GM12878 (cell line): ENCODE data around the gene RAB6B. TPM values are rescaled to one million over a fixed set of nuclear protein-coding genes. Genes with fewer than 3 reads are reported as not detected.

Source experiments
- ATAC-seq: fragments of 200-7000 bp; cut with Tn5 transposase; 3 replicates; pipeline ENCODE4 v1.9.1; 2020; ENCODE audit warnings: mild to moderate bottlenecking, moderate library complexity
- BruUV-seq: library from RNA; stranded (reverse); fragments of 400-500 nt; replicated peaks from 2 replicates; lab custom pipeline; 2021; lab: Mats Ljungman, UMichigan
- CTCF ChIA-PET: fragments of 300-600 bp; sonication (Branson Sonifier 250); formaldehyde crosslinking; extraction: SDS; loops from one replicate; lab custom pipeline; 2021; ENCODE audit warnings: inconsistent platforms; lab: Yijun Ruan, JAX
- POLR2A ChIA-PET: fragments of 350-600 bp; formaldehyde crosslinking; extraction: SDS; loops from one replicate; lab custom pipeline; 2021; ENCODE audit warnings: inconsistent platforms; lab: Charles Lee
- RAD21 ChIA-PET: fragments of 300-600 bp; sonication (Branson Sonifier 250); formaldehyde crosslinking; loops from one replicate; lab custom pipeline; 2023; ENCODE audit warnings: antibody characterized with exemption; ENCODE audit not compliant: unreplicated experiment; lab: Charles Lee
- SMC1A ChIA-PET: fragments of 300-600 bp; sonication (Branson Sonifier 250); formaldehyde crosslinking; loops from one replicate; lab custom pipeline; 2023; ENCODE audit not compliant: unreplicated experiment, uncharacterized antibody; lab: Charles Lee
- DNase-seq: peaks from one replicate; pipeline ENCODE4 v3.0.0-alpha.2; 2011; ENCODE audit warnings: low read depth, low spot score
- FAIRE-seq: peaks from 3 replicates; lab custom pipeline; 2011; peaks lifted over from hg19 to GRCh38; lab: Jason Lieb, UNC
- H2AFZ ChIP-seq: 2 replicates; pipeline ENCODE4 v1.6.0; 2011; ENCODE audit warnings: low read depth, low read length, control low read depth; ENCODE audit not compliant: control insufficient read depth
- H3K27ac ChIP-seq: 2 replicates; pipeline ENCODE4 v1.5.1; 2011; ENCODE audit warnings: control low read depth; ENCODE audit not compliant: control insufficient read depth, insufficient read depth
- H3K27me3 ChIP-seq, 2 experiments: replicated peaks in 1 of 2; 2 replicates each; pipeline versions ENCODE4 v1.6.0 to v1.6.1; 2011; ENCODE audit warnings: low read length in 1 of 2; ENCODE audit not compliant: control insufficient read depth in 2 of 2, insufficient read depth in 2 of 2
- H3K36me3 ChIP-seq, 2 experiments: 2 replicates each; pipeline ENCODE4 v1.5.1; 2011; ENCODE audit warnings: low read length in 1 of 2; ENCODE audit not compliant: control insufficient read depth in 2 of 2, insufficient read depth in 2 of 2
- H3K4me1 ChIP-seq: 2 replicates; pipeline ENCODE4 v1.6.1; 2011; ENCODE audit warnings: mild to moderate bottlenecking, low read length, moderate library complexity, mixed read lengths; ENCODE audit not compliant: control insufficient read depth, insufficient read depth
- H3K4me2 ChIP-seq: 2 replicates; pipeline ENCODE4 v1.6.0; 2011; ENCODE audit warnings: control low read depth; ENCODE audit not compliant: control insufficient read depth, insufficient read depth
- H3K4me3 ChIP-seq: fragments of 200-600 bp; sonication (generic); 2 replicates; pipeline ENCODE4 v1.5.1; 2016
- H3K79me2 ChIP-seq: 2 replicates; pipeline ENCODE4 v1.6.0; 2011; ENCODE audit warnings: low read length; ENCODE audit not compliant: control insufficient read depth, insufficient read depth
- H3K9ac ChIP-seq: 2 replicates; pipeline ENCODE4 v1.8.0; 2011; ENCODE audit warnings: low read length, control low read depth, mixed read lengths; ENCODE audit not compliant: control insufficient read depth, insufficient read depth
- H3K9me3 ChIP-seq: replicated peaks from 3 replicates; pipeline ENCODE4 v1.5.1; 2011; ENCODE audit warnings: mild to moderate bottlenecking, low read length; ENCODE audit not compliant: control insufficient read depth, insufficient read depth
- H4K20me1 ChIP-seq: 2 replicates; pipeline ENCODE4 v1.6.0; 2011; ENCODE audit not compliant: control insufficient read depth, insufficient read depth
- BMI1 ChIP-seq: fragments of 450-650 bp; IDR thresholded peaks from 2 replicates; pipeline ENCODE4 v1.6.1; 2016; ENCODE audit warnings: mild to moderate bottlenecking, moderate library complexity, borderline replicate concordance
- CHD2 ChIP-seq: IDR thresholded peaks from 2 replicates; pipeline ENCODE4 v1.6.1; 2011; ENCODE audit warnings: low read depth, low read length, improper control_type of control experiment, borderline replicate concordance
- ELK1 ChIP-seq: IDR thresholded peaks from 2 replicates; pipeline ENCODE4 v1.6.1; 2012; ENCODE audit warnings: low read depth, low read length, improper control_type of control experiment
- FOXK2 ChIP-seq: fragments of 450-650 bp; IDR thresholded peaks from 2 replicates; pipeline ENCODE4 v1.6.1; 2017; ENCODE audit warnings: mild to moderate bottlenecking, moderate library complexity
- IRF3 ChIP-seq: fragments of 450-650 bp; IDR thresholded peaks from 2 replicates; pipeline ENCODE4 v1.6.1; 2014; ENCODE audit warnings: mild to moderate bottlenecking
- NFXL1 ChIP-seq: fragments of 450-650 bp; IDR thresholded peaks from 2 replicates; pipeline ENCODE4 v1.6.1; 2017; ENCODE audit warnings: antibody characterized with exemption, mild to moderate bottlenecking, borderline replicate concordance
- NRF1 ChIP-seq: conservative IDR thresholded peaks from 2 replicates; pipeline ENCODE4 v1.6.1; 2011; ENCODE audit warnings: mild to moderate bottlenecking, low read depth, low read length, improper control_type of control experiment
- PAX5 ChIP-seq: IDR thresholded peaks from 2 replicates; pipeline ENCODE4 v1.6.1; 2011; ENCODE audit warnings: low read depth, low read length, borderline replicate concordance
- SIX5 ChIP-seq: IDR thresholded peaks from 2 replicates; pipeline ENCODE4 v1.6.1; 2011; ENCODE audit warnings: mild to moderate bottlenecking, low read depth, low read length, moderate library complexity; ENCODE audit not compliant: severe bottlenecking
- TAF1 ChIP-seq: IDR thresholded peaks from 2 replicates; pipeline ENCODE4 v1.6.1; 2011; ENCODE audit warnings: mild to moderate bottlenecking, low read depth, low read length, borderline replicate concordance
- TARDBP ChIP-seq: IDR thresholded peaks from 2 replicates; pipeline ENCODE4 v1.6.1; 2016; ENCODE audit warnings: borderline replicate concordance
- WRNIP1 ChIP-seq: IDR thresholded peaks from 2 replicates; pipeline ENCODE4 v1.6.1; 2011; ENCODE audit warnings: low read depth, low read length, improper control_type of control experiment, borderline replicate concordance
- ZBED1 ChIP-seq: IDR thresholded peaks from 2 replicates; pipeline ENCODE4 v1.6.1; 2016; ENCODE audit warnings: borderline replicate concordance
- ZBTB11 ChIP-seq: fragments of 450-650 bp; formaldehyde crosslinking; IDR thresholded peaks from 2 replicates; pipeline ENCODE4 v1.5.0; 2022; ENCODE audit warnings: mild to moderate bottlenecking, missing genetic modification characterization
- ZNF384 ChIP-seq: IDR thresholded peaks from 2 replicates; pipeline ENCODE4 v1.6.1; 2012; ENCODE audit warnings: low read depth, mild to moderate bottlenecking, low read length, improper control_type of control experiment, borderline replicate concordance
- in situ Hi-C: fragments of 300-500 bp; cut with MboI; formaldehyde crosslinking; loops from 9 replicates; pipeline ENCODE4 v1.14.3; 2018; ENCODE audit warnings: mixed read lengths
- intact Hi-C: fragments of 100-400 bp; cut with micrococcal nuclease; formaldehyde crosslinking; loops from one replicate; pipeline ENCODE4 v1.14.2; 2022; ENCODE audit not compliant: unreplicated experiment
- polyA plus RNA-seq, 11 experiments: library from polyadenylated mRNA; depleted of rRNA in 4 of 11; unstranded in 6 of 11; stranded (reverse) in 5 of 11; fragments of >200 nt; fragmentation: Nextera tagmentation in 4 of 11; fragmentation: Illumina TruSeq in 1 of 11; extraction: Ambion mirVana in 4 of 11; extraction: Trizol in 1 of 11; gene quantifications; 1 replicate in 1 of 11; 2 replicates in 10 of 11; pipeline versions ENCODE4 v1.2.1 to v1.2.3, GENCODE V29; 2011 to 2016; ENCODE audit warnings: inconsistent platforms in 2 of 11, missing spikeins in 2 of 11, low read depth in 1 of 11
- total RNA-seq, 4 experiments: library from RNA; depleted of rRNA in 3 of 4; stranded (reverse); fragments of >200 nt in 3 of 4; fragmentation: Illumina TruSeq in 1 of 4; extraction: Trizol in 1 of 4; gene quantifications; 2 replicates each; pipeline versions ENCODE4 v1.2.1 to v1.2.3, GENCODE V29; 2013 to 2021
- TF ChIP-seq, protein P1 (sequence below): IDR thresholded peaks from 2 replicates; pipeline ENCODE4 v1.6.1; 2012; ENCODE audit warnings: mild to moderate bottlenecking, low read depth, low read length

RAB6B gene
- total and polyA plus RNA-seq, 10 of the 15 experiments (the other 5 are each of a cell fraction or from before 2014, with no cell fraction given) = 0.01 to 0.16 (median 0.04) TPM; not detected in 5

DNA sequence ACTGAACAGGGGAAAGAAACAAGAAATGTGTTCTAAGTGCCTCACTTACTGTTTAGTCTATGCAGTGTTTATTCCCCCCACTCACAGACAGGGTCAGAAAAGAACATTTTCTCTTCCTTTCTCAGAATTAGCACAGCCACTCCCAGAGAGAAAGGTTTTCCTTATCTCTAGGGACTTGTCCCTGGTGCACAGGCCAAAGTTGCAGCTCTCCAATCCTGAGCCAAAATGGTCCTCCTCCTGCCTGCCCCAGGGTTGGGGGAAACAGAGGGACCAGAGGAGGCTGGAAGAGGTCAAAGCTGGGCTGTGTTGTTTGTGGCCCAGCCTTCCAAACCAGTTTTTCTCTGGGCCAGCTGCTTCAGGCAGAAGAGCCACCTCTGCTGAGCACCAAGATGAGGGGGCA is 12.0 kb downstream of the RAB6B start:
- no peaks in the 10 kb centered on the region for H3K36me3 ChIP-seq
- CTCF ChIA-PET = no interaction called here
- peaks cover 21% of the 10 kb centered on the region for H3K4me1 ChIP-seq
- RAD21 ChIA-PET = no interaction called here
- POLR2A ChIA-PET = no interaction called here
- no peak overlapping the region for H3K27ac ChIP-seq
- no peak for TF ChIP-seq CHD2
- no peak for TF ChIP-seq ZBED1
- TF ChIP-seq WRNIP1 = no peak
- TF ChIP-seq FOXK2 = no peak
- no peak for TF ChIP-seq TARDBP
- no peak for TF ChIP-seq NRF1
- no peak for TF ChIP-seq BMI1
- TF ChIP-seq IRF3 = no peak
- TF ChIP-seq NFXL1 = no peak
- TF ChIP-seq ZBTB11 (CRISPR knock-in tag) = no peak
- TF ChIP-seq, protein P1, sequence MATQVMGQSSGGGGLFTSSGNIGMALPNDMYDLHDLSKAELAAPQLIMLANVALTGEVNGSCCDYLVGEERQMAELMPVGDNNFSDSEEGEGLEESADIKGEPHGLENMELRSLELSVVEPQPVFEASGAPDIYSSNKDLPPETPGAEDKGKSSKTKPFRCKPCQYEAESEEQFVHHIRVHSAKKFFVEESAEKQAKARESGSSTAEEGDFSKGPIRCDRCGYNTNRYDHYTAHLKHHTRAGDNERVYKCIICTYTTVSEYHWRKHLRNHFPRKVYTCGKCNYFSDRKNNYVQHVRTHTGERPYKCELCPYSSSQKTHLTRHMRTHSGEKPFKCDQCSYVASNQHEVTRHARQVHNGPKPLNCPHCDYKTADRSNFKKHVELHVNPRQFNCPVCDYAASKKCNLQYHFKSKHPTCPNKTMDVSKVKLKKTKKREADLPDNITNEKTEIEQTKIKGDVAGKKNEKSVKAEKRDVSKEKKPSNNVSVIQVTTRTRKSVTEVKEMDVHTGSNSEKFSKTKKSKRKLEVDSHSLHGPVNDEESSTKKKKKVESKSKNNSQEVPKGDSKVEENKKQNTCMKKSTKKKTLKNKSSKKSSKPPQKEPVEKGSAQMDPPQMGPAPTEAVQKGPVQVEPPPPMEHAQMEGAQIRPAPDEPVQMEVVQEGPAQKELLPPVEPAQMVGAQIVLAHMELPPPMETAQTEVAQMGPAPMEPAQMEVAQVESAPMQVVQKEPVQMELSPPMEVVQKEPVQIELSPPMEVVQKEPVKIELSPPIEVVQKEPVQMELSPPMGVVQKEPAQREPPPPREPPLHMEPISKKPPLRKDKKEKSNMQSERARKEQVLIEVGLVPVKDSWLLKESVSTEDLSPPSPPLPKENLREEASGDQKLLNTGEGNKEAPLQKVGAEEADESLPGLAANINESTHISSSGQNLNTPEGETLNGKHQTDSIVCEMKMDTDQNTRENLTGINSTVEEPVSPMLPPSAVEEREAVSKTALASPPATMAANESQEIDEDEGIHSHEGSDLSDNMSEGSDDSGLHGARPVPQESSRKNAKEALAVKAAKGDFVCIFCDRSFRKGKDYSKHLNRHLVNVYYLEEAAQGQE = no peak
- no peak for TF ChIP-seq PAX5
- no peak for TF ChIP-seq ELK1
- TF ChIP-seq ZNF384 = no peak
- TF ChIP-seq TAF1 = no peak
- no peak for TF ChIP-seq SIX5
- peaks cover 1% of the 10 kb centered on the region; the same call in 1 of the 3 replicates for H3K9me3 ChIP-seq
- in situ Hi-C loops = no loop called here
- BruUV-seq = no TSS peak
- no peaks in the 10 kb centered on the region for H4K20me1 ChIP-seq
- H3K4me2 ChIP-seq = no peak overlapping the region
- no peak overlapping the region for H3K9ac ChIP-seq
- FAIRE-seq (no peak), ATAC-seq (no peak), DNase-seq (no peak)
- H2AFZ ChIP-seq = no peak overlapping the region
- intact Hi-C loops = no loop called here
- H3K79me2 ChIP-seq = no peaks in the 10 kb centered on the region
- no peak overlapping the region for H3K4me3 ChIP-seq
- SMC1A ChIA-PET = no interaction called here
- H3K27me3 ChIP-seq = peaks cover 0 to 3% of the 10 kb centered on the region in 2 experiments; a peak in 2 of 4 replicates
